GM12878 (cell line): Measurements from ENCODE around the gene APBA1. TPM values are rescaled to one million over a fixed set of nuclear protein-coding genes. Genes with fewer than 3 reads are reported as not detected.

Experiments
- ATAC-seq: fragments of 200-7000 bp; cut with Tn5 transposase; 3 replicates; pipeline ENCODE4 v1.9.1; 2020; ENCODE audit warnings: mild to moderate bottlenecking, moderate library complexity
- BruUV-seq: library from RNA; stranded (reverse); fragments of 400-500 nt; replicated peaks from 2 replicates; lab custom pipeline; 2021; lab: Mats Ljungman, UMichigan
- CTCF ChIA-PET: fragments of 300-600 bp; sonication (Branson Sonifier 250); formaldehyde crosslinking; extraction: SDS; loops from one replicate; lab custom pipeline; 2021; ENCODE audit warnings: inconsistent platforms; lab: Yijun Ruan, JAX
- POLR2A ChIA-PET: fragments of 350-600 bp; formaldehyde crosslinking; extraction: SDS; loops from one replicate; lab custom pipeline; 2021; ENCODE audit warnings: inconsistent platforms; lab: Charles Lee
- RAD21 ChIA-PET: fragments of 300-600 bp; sonication (Branson Sonifier 250); formaldehyde crosslinking; loops from one replicate; lab custom pipeline; 2023; ENCODE audit warnings: antibody characterized with exemption; ENCODE audit not compliant: unreplicated experiment; lab: Charles Lee
- SMC1A ChIA-PET: fragments of 300-600 bp; sonication (Branson Sonifier 250); formaldehyde crosslinking; loops from one replicate; lab custom pipeline; 2023; ENCODE audit not compliant: unreplicated experiment, uncharacterized antibody; lab: Charles Lee
- DNase-seq: peaks from one replicate; pipeline ENCODE4 v3.0.0-alpha.2; 2011; ENCODE audit warnings: low read depth, low spot score
- FAIRE-seq: peaks from 3 replicates; lab custom pipeline; 2011; peaks lifted over from hg19 to GRCh38; lab: Jason Lieb, UNC
- H2AFZ ChIP-seq: 2 replicates; pipeline ENCODE4 v1.6.0; 2011; ENCODE audit warnings: low read depth, low read length, control low read depth; ENCODE audit not compliant: control insufficient read depth
- H3K27ac ChIP-seq: 2 replicates; pipeline ENCODE4 v1.5.1; 2011; ENCODE audit warnings: control low read depth; ENCODE audit not compliant: control insufficient read depth, insufficient read depth
- H3K27me3 ChIP-seq, 2 experiments: replicated peaks in 1 of 2; 2 replicates each; pipeline versions ENCODE4 v1.6.0 to v1.6.1; 2011; ENCODE audit warnings: low read length in 1 of 2; ENCODE audit not compliant: control insufficient read depth in 2 of 2, insufficient read depth in 2 of 2
- H3K36me3 ChIP-seq, 2 experiments: 2 replicates each; pipeline ENCODE4 v1.5.1; 2011; ENCODE audit warnings: low read length in 1 of 2; ENCODE audit not compliant: control insufficient read depth in 2 of 2, insufficient read depth in 2 of 2
- H3K4me1 ChIP-seq: 2 replicates; pipeline ENCODE4 v1.6.1; 2011; ENCODE audit warnings: mild to moderate bottlenecking, low read length, moderate library complexity, mixed read lengths; ENCODE audit not compliant: control insufficient read depth, insufficient read depth
- H3K4me2 ChIP-seq: 2 replicates; pipeline ENCODE4 v1.6.0; 2011; ENCODE audit warnings: control low read depth; ENCODE audit not compliant: control insufficient read depth, insufficient read depth
- H3K4me3 ChIP-seq: fragments of 200-600 bp; sonication (generic); 2 replicates; pipeline ENCODE4 v1.5.1; 2016
- H3K79me2 ChIP-seq: 2 replicates; pipeline ENCODE4 v1.6.0; 2011; ENCODE audit warnings: low read length; ENCODE audit not compliant: control insufficient read depth, insufficient read depth
- H3K9ac ChIP-seq: 2 replicates; pipeline ENCODE4 v1.8.0; 2011; ENCODE audit warnings: low read length, control low read depth, mixed read lengths; ENCODE audit not compliant: control insufficient read depth, insufficient read depth
- H3K9me3 ChIP-seq: replicated peaks from 3 replicates; pipeline ENCODE4 v1.5.1; 2011; ENCODE audit warnings: mild to moderate bottlenecking, low read length; ENCODE audit not compliant: control insufficient read depth, insufficient read depth
- H4K20me1 ChIP-seq: 2 replicates; pipeline ENCODE4 v1.6.0; 2011; ENCODE audit not compliant: control insufficient read depth, insufficient read depth
- HDAC6 ChIP-seq: fragments of 200-600 bp; sonication (generic); IDR thresholded peaks from one replicate; pipeline ENCODE4 v1.8.0; 2017; ENCODE audit warnings: antibody characterized with exemption; ENCODE audit not compliant: unreplicated experiment
- RAD21 ChIP-seq: IDR thresholded peaks from 2 replicates; pipeline ENCODE4 v1.6.1; 2011; ENCODE audit warnings: mild to moderate bottlenecking, low read depth, low read length, moderate library complexity; ENCODE audit not compliant: insufficient read depth
- SMC3 ChIP-seq: IDR thresholded peaks from 2 replicates; pipeline ENCODE4 v1.6.1; 2011; ENCODE audit warnings: low read length, improper control_type of control experiment, borderline replicate concordance
- WGBS: methylation state at CpG from one replicate; pipeline ENCODE4 v1.1.6; 2016; ENCODE audit warnings: low lambda C conversion rate; ENCODE audit not compliant: insufficient replicate concordance, insufficient coverage; ENCODE audit errors: missing lambda C conversion rate; 5-methylcytosine and 5-hydroxymethylcytosine counted together
- in situ Hi-C: fragments of 300-500 bp; cut with MboI; formaldehyde crosslinking; loops from 9 replicates; pipeline ENCODE4 v1.14.3; 2018; ENCODE audit warnings: mixed read lengths
- intact Hi-C: fragments of 100-400 bp; cut with micrococcal nuclease; formaldehyde crosslinking; loops from one replicate; pipeline ENCODE4 v1.14.2; 2022; ENCODE audit not compliant: unreplicated experiment
- polyA plus RNA-seq, 11 experiments: library from polyadenylated mRNA; depleted of rRNA in 4 of 11; unstranded in 6 of 11; stranded (reverse) in 5 of 11; fragments of >200 nt; fragmentation: Nextera tagmentation in 4 of 11; fragmentation: Illumina TruSeq in 1 of 11; extraction: Ambion mirVana in 4 of 11; extraction: Trizol in 1 of 11; gene quantifications; 1 replicate in 1 of 11; 2 replicates in 10 of 11; pipeline versions ENCODE4 v1.2.1 to v1.2.3, GENCODE V29; 2011 to 2016; ENCODE audit warnings: inconsistent platforms in 2 of 11, missing spikeins in 2 of 11, low read depth in 1 of 11
- total RNA-seq, 4 experiments: library from RNA; depleted of rRNA in 3 of 4; stranded (reverse); fragments of >200 nt in 3 of 4; fragmentation: Illumina TruSeq in 1 of 4; extraction: Trizol in 1 of 4; gene quantifications; 2 replicates each; pipeline versions ENCODE4 v1.2.1 to v1.2.3, GENCODE V29; 2013 to 2021
- TF ChIP-seq, protein P1 (sequence below), 3 experiments: IDR thresholded peaks in 2 of 3; conservative IDR thresholded peaks in 1 of 3; 2 replicates each; pipeline ENCODE4 v1.5.1; 2011; ENCODE audit warnings: low read depth in 3 of 3, low read length in 3 of 3, mild to moderate bottlenecking in 3 of 3, control low read depth in 2 of 3, moderate library complexity in 2 of 3, inconsistent platforms in 1 of 3, mixed read lengths in 1 of 3; ENCODE audit not compliant: control insufficient read depth in 2 of 3, insufficient read depth in 1 of 3; ENCODE audit errors: extremely low read depth in 1 of 3

APBA1 gene
- total and polyA plus RNA-seq, 10 of the 15 experiments (the other 5 are each of a cell fraction or from before 2014, with no cell fraction given) = 0.01 to 1.3 (median 0.05) TPM; not detected in 7

DNA sequence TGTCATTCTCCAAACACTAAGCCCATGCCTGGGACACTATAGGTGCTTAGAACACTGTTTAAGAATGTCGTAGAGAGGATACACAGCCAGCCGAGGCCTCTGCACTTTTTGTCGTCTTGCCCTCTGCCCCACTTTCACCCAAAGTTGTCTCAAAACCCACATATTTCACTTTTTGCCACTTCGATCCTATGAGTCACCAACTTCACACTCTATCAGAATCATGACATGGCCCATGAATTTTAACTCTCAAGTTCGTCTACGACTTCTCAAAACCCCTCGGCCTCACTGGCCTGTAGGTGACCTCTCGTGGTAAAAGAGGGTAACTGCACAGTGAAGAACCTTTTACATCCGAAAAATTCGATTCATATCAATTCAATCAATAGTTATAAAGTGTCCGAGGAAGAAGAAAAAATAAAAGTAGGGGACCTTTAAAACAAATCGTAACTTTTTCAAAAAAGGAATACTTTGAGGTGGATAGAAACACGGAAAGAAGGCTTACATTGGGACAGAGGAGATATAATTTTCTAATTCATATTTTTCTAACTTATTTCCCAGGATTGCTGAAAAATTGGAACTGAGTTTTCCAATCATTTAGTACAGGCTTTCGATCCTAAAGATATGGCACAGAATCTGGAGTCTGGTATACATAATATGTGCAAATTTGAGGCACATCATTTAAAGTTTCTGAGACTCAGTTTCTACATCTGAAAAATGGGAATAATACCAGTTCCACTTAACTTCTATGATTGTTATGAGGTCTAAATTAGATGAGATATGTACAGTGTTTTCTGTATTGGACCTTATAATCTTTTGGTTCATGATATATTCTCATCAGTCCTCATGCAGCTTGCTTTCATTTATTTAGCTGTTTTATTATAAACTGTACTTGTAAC lies 122.6 kb downstream of the APBA1 start:
- Histone ChIP-seq H3K4me2 (no peak overlapping the region), H3K9ac (no peak overlapping the region), H3K36me3 (no peaks in the 10 kb centered on the region), H3K9me3 (no peaks in the 10 kb centered on the region), H3K27me3 (peaks cover 2 to 3% of the 10 kb centered on the region in 2 experiments; a peak in 2 of 4 replicates), H2AFZ (no peak overlapping the region), H3K79me2 (no peaks in the 10 kb centered on the region), H3K4me3 (no peak overlapping the region), H3K27ac (no peak overlapping the region), H4K20me1 (no peaks in the 10 kb centered on the region), H3K4me1 (no peaks in the 10 kb centered on the region)
- ChIA-PET SMC1A (interaction anchor here (0.5 to 5.3 kb wide), 6 partner anchors 11 to 206 kb away, joined by 3 to 48 read pairs (median 3); no protein-coding TSS in a partner anchor), RAD21 (interaction anchor here (2.0 kb wide), 1 partner anchor 128 kb away, joined by 26 read pairs; no protein-coding TSS in a partner anchor), CTCF (interaction anchor here (0.9 to 7.0 kb wide), 7 partner anchors 12 to 496 kb away, joined by 3 to 89 read pairs (median 6); no protein-coding TSS in a partner anchor), POLR2A (no interaction called here)
- peak; percentile 67 for ATAC-seq
- in situ Hi-C loops (loop anchor here (5.0 to 10.0 kb wide), 2 partner anchors 127 to 495 kb away; no protein-coding TSS in a partner anchor), intact Hi-C loops (loop anchor here (1.0 to 5.0 kb wide), 2 partner anchors 125 to 497 kb away; no protein-coding TSS in a partner anchor)
- peak; percentile 44 for FAIRE-seq
- no peak for DNase-seq
- no TSS peak for BruUV-seq
- 22% methylated on average over 14 of the region's 14 CpGs for WGBS
- TF ChIP-seq HDAC6 (no peak), SMC3 (peak; percentile 84), RAD21 (peak; percentile 82)
- TF ChIP-seq, protein P1, sequence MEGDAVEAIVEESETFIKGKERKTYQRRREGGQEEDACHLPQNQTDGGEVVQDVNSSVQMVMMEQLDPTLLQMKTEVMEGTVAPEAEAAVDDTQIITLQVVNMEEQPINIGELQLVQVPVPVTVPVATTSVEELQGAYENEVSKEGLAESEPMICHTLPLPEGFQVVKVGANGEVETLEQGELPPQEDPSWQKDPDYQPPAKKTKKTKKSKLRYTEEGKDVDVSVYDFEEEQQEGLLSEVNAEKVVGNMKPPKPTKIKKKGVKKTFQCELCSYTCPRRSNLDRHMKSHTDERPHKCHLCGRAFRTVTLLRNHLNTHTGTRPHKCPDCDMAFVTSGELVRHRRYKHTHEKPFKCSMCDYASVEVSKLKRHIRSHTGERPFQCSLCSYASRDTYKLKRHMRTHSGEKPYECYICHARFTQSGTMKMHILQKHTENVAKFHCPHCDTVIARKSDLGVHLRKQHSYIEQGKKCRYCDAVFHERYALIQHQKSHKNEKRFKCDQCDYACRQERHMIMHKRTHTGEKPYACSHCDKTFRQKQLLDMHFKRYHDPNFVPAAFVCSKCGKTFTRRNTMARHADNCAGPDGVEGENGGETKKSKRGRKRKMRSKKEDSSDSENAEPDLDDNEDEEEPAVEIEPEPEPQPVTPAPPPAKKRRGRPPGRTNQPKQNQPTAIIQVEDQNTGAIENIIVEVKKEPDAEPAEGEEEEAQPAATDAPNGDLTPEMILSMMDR (IDR thresholded peaks at IDR 0.05 in 2 of 3, conservative IDR thresholded peaks at IDR 0.05 in 1 of 3; ENCODE audit: control insufficient read depth in 2 of 3, extremely low read depth in 1 of 3, insufficient read depth in 1 of 3, low read depth in 3 of 3, low read length in 3 of 3) = peak; percentile 75 to 80 (median 78)
